ENCODE measurements around the gene GAB2.
"Not testable (repeated sequence)": the region's sequence is repeated elsewhere in the genome, so short reads cannot be mapped to it uniquely, and the experiment has no call there.

GAB2 gene

GRCh38 chr11:78465169-78465942 lies 47.7 kb upstream of the GAB2 start:
- H3K4me1 ChIP-seq (ENCODE audit: insufficient read depth, low read length, severe bottlenecking) = peaks cover 25% of the 10 kb centered on the region
- no peaks in the 10 kb centered on the region for H3K9me2 ChIP-seq (ENCODE audit: low read depth, low read length)
- H3K36me3 ChIP-seq (ENCODE audit: insufficient read depth, low read length) = peaks cover 10% of the 10 kb centered on the region
- no peaks in the 10 kb centered on the region for H3K27me3 ChIP-seq (ENCODE audit: insufficient read depth, low read length)
- no peaks in the 10 kb centered on the region for H3K9me3 ChIP-seq (ENCODE audit: low read length)
- peak overlapping the region; percentile 64 for H3K9ac ChIP-seq (ENCODE audit: low read length)
- no peaks in the 10 kb centered on the region for H4K20me1 ChIP-seq (ENCODE audit: insufficient read depth, low read length)
- H2AFZ ChIP-seq (ENCODE audit: low read length) = no peak overlapping the region
- peak overlapping the region; percentile 37 for H3K4me3 ChIP-seq (ENCODE audit: low read depth, low read length, poor library complexity, severe bottlenecking)
- TF ChIP-seq EZH2 (IDR thresholded peaks at IDR 0.05; ENCODE audit: borderline replicate concordance, low read length) (no peak), CTCF (IDR thresholded peaks at IDR 0.05; ENCODE audit: low read length) (no peak)
- peak overlapping the region; percentile 94 for H3K27ac ChIP-seq (ENCODE audit: low read depth, low read length, poor library complexity, severe bottlenecking)
- no peaks in the 10 kb centered on the region for H3K79me2 ChIP-seq (ENCODE audit: insufficient read depth, low read length)
- peak overlapping the region; percentile 67 for H3K4me2 ChIP-seq (ENCODE audit: low read length)
- no peaks in the 10 kb centered on the region for H3F3A ChIP-seq (ENCODE audit: insufficient read depth, low read length)

- Histone ChIP-seq H3K36me3 (ENCODE audit: insufficient read depth, low read length) (peaks cover 15% of the 10 kb centered on the region), H3K4me3 (ENCODE audit: low read depth, low read length, poor library complexity, severe bottlenecking) (peak overlapping the region; percentile 37), H3K4me2 (ENCODE audit: low read length) (peak overlapping the region; percentile 67; the same call in 1 of the 2 replicates), H3K9ac (ENCODE audit: low read length) (peak overlapping the region; percentile 64; the same call in 1 of the 2 replicates), H3K27ac (ENCODE audit: low read depth, low read length, poor library complexity, severe bottlenecking) (peak overlapping the region; percentile 94), H3K4me1 (ENCODE audit: insufficient read depth, low read length, severe bottlenecking) (peaks cover 21% of the 10 kb centered on the region)
- not testable (repeated sequence) for H3K9me2 ChIP-seq (ENCODE audit: low read depth, low read length); H3K27me3 ChIP-seq (ENCODE audit: insufficient read depth, low read length); H2AFZ ChIP-seq (ENCODE audit: low read length); H4K20me1 ChIP-seq (ENCODE audit: insufficient read depth, low read length); H3K9me3 ChIP-seq (ENCODE audit: low read length); H3K79me2 ChIP-seq (ENCODE audit: insufficient read depth, low read length); H3F3A ChIP-seq (ENCODE audit: insufficient read depth, low read length)
These were observed 47.2 kb upstream of the GAB2 start for GRCh38 chr11:78464787-78465168.

GRCh38 chr11:78460471-78460870 lies 42.9 kb upstream of the GAB2 start:
- TF ChIP-seq EZH2 (IDR thresholded peaks at IDR 0.05; ENCODE audit: borderline replicate concordance, low read length) (no peak), CTCF (IDR thresholded peaks at IDR 0.05; ENCODE audit: low read length) (no peak)
- no peaks in the 10 kb centered on the region for H3K9me3 ChIP-seq (ENCODE audit: low read length)
- H3K79me2 ChIP-seq (ENCODE audit: insufficient read depth, low read length) = no peaks in the 10 kb centered on the region
- no peak overlapping the region for H3K9ac ChIP-seq (ENCODE audit: low read length)
- H4K20me1 ChIP-seq (ENCODE audit: insufficient read depth, low read length) = no peaks in the 10 kb centered on the region
- H3K4me2 ChIP-seq (ENCODE audit: low read length) = no peak overlapping the region
- peaks cover 12% of the 10 kb centered on the region for H3K4me1 ChIP-seq (ENCODE audit: insufficient read depth, low read length, severe bottlenecking)
- H3F3A ChIP-seq (ENCODE audit: insufficient read depth, low read length) = no peaks in the 10 kb centered on the region
- no peaks in the 10 kb centered on the region for H3K27me3 ChIP-seq (ENCODE audit: insufficient read depth, low read length)
- H3K27ac ChIP-seq (ENCODE audit: low read depth, low read length, poor library complexity, severe bottlenecking) = no peak overlapping the region
- no peak overlapping the region for H2AFZ ChIP-seq (ENCODE audit: low read length)
- H3K36me3 ChIP-seq (ENCODE audit: insufficient read depth, low read length) = peaks cover 29% of the 10 kb centered on the region
- H3K4me3 ChIP-seq (ENCODE audit: low read depth, low read length, poor library complexity, severe bottlenecking) = no peak overlapping the region
- no peaks in the 10 kb centered on the region for H3K9me2 ChIP-seq (ENCODE audit: low read depth, low read length)

- no peaks in the 10 kb centered on the region for H3F3A ChIP-seq (ENCODE audit: insufficient read depth, low read length)
- no peaks in the 10 kb centered on the region for H3K9me3 ChIP-seq (ENCODE audit: low read length)
- peaks cover 29% of the 10 kb centered on the region for H3K36me3 ChIP-seq (ENCODE audit: insufficient read depth, low read length)
- no peak overlapping the region for H3K9ac ChIP-seq (ENCODE audit: low read length)
- no peaks in the 10 kb centered on the region for H3K79me2 ChIP-seq (ENCODE audit: insufficient read depth, low read length)
- H3K27me3 ChIP-seq (ENCODE audit: insufficient read depth, low read length) = no peaks in the 10 kb centered on the region
- H3K4me3 ChIP-seq (ENCODE audit: low read depth, low read length, poor library complexity, severe bottlenecking) = no peak overlapping the region
- H2AFZ ChIP-seq (ENCODE audit: low read length) = no peak overlapping the region
- H3K4me1 ChIP-seq (ENCODE audit: insufficient read depth, low read length, severe bottlenecking) = peaks cover 4% of the 10 kb centered on the region
- H3K9me2 ChIP-seq (ENCODE audit: low read depth, low read length) = no peaks in the 10 kb centered on the region
- no peak overlapping the region for H3K27ac ChIP-seq (ENCODE audit: low read depth, low read length, poor library complexity, severe bottlenecking)
- H3K4me2 ChIP-seq (ENCODE audit: low read length) = no peak overlapping the region
- no peaks in the 10 kb centered on the region for H4K20me1 ChIP-seq (ENCODE audit: insufficient read depth, low read length)
- no peak for TF ChIP-seq EZH2 (IDR thresholded peaks at IDR 0.05; ENCODE audit: borderline replicate concordance, low read length)
- TF ChIP-seq CTCF (IDR thresholded peaks at IDR 0.05; ENCODE audit: low read length) = no peak
These were observed 42.1 kb upstream of the GAB2 start for GRCh38 chr11:78459738-78460137.
